ENCODE data around the gene DSG3. TPM values are rescaled to one million over a fixed set of nuclear protein-coding genes. Genes with fewer than 3 reads are reported as not detected.

The DSG3 gene
- total RNA-seq, 1 donor from 2014 or later, result 1.1 TPM

DNA sequence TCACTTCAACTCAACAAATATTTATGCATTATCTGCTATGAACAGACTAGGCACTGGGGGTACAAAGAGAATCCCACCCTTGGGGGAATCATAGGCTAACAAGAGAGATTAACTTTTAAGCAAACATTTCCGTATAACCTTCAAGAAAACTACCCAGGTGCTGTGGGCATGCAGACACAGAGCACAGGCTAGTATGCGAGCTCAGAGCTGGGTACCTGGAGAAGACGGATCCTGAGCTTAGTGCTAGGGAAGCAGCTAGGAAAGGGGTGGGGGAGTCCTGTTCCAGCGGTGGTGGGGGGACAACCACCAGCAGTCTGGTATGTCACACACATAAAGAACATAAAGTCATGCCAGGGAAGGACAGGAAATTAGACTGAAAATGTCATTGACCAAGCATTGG is 17.5 kb upstream of the DSG3 start:
- no peaks in the 10 kb centered on the region for H3K27me3 Mint-ChIP-seq
- H3K4me3 Mint-ChIP-seq, result peak overlapping the region; percentile 2
- H3K4me1 Mint-ChIP-seq (ENCODE audit: unreplicated experiment), result peaks cover 5% of the 10 kb centered on the region
- TF ChIP-seq, protein P1, sequence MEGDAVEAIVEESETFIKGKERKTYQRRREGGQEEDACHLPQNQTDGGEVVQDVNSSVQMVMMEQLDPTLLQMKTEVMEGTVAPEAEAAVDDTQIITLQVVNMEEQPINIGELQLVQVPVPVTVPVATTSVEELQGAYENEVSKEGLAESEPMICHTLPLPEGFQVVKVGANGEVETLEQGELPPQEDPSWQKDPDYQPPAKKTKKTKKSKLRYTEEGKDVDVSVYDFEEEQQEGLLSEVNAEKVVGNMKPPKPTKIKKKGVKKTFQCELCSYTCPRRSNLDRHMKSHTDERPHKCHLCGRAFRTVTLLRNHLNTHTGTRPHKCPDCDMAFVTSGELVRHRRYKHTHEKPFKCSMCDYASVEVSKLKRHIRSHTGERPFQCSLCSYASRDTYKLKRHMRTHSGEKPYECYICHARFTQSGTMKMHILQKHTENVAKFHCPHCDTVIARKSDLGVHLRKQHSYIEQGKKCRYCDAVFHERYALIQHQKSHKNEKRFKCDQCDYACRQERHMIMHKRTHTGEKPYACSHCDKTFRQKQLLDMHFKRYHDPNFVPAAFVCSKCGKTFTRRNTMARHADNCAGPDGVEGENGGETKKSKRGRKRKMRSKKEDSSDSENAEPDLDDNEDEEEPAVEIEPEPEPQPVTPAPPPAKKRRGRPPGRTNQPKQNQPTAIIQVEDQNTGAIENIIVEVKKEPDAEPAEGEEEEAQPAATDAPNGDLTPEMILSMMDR (conservative IDR thresholded peaks at IDR 0.05), result no peak
- no peaks in the 10 kb centered on the region for H3K36me3 Mint-ChIP-seq
- H3K9me3 Mint-ChIP-seq, result peaks cover 3% of the 10 kb centered on the region
- H3K27ac Mint-ChIP-seq, result peak overlapping the region; percentile 78
- no peak for DNase-seq (ENCODE audit: extremely low spot score, unreplicated experiment)

DNA sequence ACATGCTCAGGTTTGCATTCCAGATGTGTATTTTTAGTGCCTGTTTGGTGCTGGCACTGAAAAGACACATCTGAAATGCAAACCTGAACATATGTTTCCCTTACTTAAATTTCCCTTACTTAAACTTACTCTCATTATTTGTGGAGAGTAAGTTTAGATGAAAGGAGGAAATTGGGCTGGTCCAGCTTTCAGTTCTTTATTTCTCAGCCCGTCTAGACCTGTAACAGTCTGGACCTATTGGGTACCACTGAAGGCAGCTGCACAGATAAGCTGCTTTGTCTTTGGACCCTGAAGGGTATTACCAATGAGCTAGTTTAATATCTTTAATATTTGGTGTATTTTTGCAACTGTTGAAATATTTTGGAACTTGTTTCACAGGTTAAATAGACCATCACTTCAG is 17.0 kb upstream of the DSG3 start:
- no peak for DNase-seq (ENCODE audit: extremely low spot score, unreplicated experiment)
- H3K27ac Mint-ChIP-seq, result no peak overlapping the region
- no peak overlapping the region for H3K4me3 Mint-ChIP-seq
- no peaks in the 10 kb centered on the region for H3K36me3 Mint-ChIP-seq
- H3K27me3 Mint-ChIP-seq, result no peaks in the 10 kb centered on the region
- TF ChIP-seq, protein P1 (conservative IDR thresholded peaks at IDR 0.05), result no peak
- H3K9me3 Mint-ChIP-seq, result peaks cover 3% of the 10 kb centered on the region
- H3K4me1 Mint-ChIP-seq (ENCODE audit: unreplicated experiment), result peaks cover 5% of the 10 kb centered on the region

DNA sequence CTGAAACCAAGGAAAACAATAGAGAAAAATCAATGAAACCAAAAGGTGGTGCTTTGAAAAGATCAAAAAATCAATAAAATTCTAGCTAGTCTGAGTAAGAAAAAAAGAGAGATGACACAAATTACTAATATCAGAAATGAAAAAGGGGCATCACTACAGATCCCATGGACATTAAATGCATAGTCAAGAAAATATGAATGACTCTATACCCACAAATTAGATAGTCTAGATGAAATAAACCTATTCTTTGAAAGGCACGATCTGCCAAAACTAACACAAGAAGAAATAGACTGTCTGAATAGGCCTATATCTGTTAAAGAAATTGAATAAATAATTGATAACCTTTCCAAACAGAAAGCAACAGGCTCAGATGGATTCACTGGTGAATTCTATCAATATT is 15.2 kb upstream of the DSG3 start:
- Mint-ChIP-seq H3K9me3 (peaks cover 3% of the 10 kb centered on the region), H3K36me3 (no peaks in the 10 kb centered on the region), H3K4me1 (ENCODE audit: unreplicated experiment) (peaks cover 5% of the 10 kb centered on the region), H3K4me3 (no peak overlapping the region), H3K27me3 (no peaks in the 10 kb centered on the region), H3K27ac (no peak overlapping the region)
- no peak for DNase-seq (ENCODE audit: extremely low spot score, unreplicated experiment)
- TF ChIP-seq, protein P1 (conservative IDR thresholded peaks at IDR 0.05), result no peak

DNA sequence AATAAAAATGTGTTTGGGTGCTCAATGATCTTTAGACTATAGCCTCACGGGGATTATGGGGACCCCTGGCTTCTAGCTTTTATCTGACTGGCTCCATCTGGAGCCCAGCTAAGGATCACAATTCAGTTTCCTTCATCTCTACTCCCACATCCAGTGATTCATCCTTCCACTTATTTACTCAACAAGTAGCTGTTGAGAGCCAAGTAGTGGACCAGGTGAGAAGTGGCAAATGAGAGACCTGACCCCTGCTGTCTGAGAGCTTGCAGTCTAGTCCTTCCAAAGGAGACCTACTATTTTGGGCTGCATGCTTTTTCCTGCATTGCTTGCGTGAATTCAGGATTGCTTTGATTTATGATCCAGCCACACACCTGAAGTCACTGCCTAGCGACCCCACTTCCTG is 10.7 kb upstream of the DSG3 start:
- Mint-ChIP-seq H3K9me3 (no peaks in the 10 kb centered on the region), H3K4me3 (no peak overlapping the region), H3K4me1 (ENCODE audit: unreplicated experiment) (no peaks in the 10 kb centered on the region), H3K36me3 (no peaks in the 10 kb centered on the region), H3K27me3 (no peaks in the 10 kb centered on the region), H3K27ac (no peak overlapping the region)
- TF ChIP-seq, protein P1 (conservative IDR thresholded peaks at IDR 0.05), result no peak
- DNase-seq (ENCODE audit: extremely low spot score, unreplicated experiment), result no peak

DNA sequence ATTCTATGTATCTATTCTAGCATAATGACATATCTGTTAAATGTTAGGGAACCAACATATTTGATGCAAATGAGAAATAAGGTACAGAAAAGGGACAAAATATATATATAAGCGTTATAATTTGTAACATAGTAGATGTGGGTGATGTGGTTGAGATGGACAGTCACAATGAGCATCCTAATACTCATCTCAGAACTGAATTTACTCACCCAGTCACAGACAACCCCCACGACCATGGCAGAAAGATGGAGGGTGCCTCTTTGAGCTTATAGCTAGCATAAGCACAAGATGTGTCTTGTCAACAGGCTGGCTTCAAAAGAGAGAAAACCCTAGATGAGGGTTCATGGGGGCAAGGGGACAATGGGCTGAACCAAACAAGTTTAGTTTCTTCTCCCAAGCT is 9.1 kb upstream of the DSG3 start:
- no peaks in the 10 kb centered on the region for H3K9me3 Mint-ChIP-seq
- no peaks in the 10 kb centered on the region for H3K36me3 Mint-ChIP-seq
- DNase-seq (ENCODE audit: extremely low spot score, unreplicated experiment), result no peak
- H3K4me3 Mint-ChIP-seq, result no peak overlapping the region
- no peaks in the 10 kb centered on the region for H3K4me1 Mint-ChIP-seq (ENCODE audit: unreplicated experiment)
- H3K27ac Mint-ChIP-seq, result no peak overlapping the region
- no peaks in the 10 kb centered on the region for H3K27me3 Mint-ChIP-seq
- TF ChIP-seq, protein P1 (conservative IDR thresholded peaks at IDR 0.05), result no peak

DNA sequence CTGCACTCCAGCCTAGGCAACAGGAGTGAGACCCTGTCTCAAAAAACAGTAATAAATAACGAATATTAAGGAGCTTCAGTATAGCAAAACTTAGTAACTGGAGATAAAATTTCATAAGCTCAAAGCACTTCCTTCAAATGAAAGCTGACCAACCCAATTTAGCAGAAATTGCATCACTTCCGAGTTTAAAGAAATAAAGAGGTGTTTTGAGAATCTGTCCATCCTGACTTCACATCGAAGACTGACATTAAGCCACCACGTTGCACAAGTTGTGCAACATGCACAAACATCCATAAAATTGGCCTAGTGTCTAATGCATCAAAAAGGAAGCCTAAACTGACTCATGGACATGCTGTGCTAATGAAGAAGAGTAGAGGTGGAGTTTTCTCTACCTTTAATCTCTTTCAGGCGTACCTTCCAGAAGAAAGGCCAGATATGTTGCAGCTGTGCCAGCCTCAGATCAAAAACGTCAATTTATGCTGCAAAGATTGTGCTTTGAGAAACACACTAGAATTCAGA is 7.7 kb upstream of the DSG3 start:
- H3K9me3 Mint-ChIP-seq, result no peaks in the 10 kb centered on the region
- H3K36me3 Mint-ChIP-seq, result no peaks in the 10 kb centered on the region
- TF ChIP-seq, protein P1 (conservative IDR thresholded peaks at IDR 0.05), result no peak
- H3K27ac Mint-ChIP-seq, result no peak overlapping the region
- no peaks in the 10 kb centered on the region for H3K27me3 Mint-ChIP-seq
- no peak overlapping the region for H3K4me3 Mint-ChIP-seq
- H3K4me1 Mint-ChIP-seq (ENCODE audit: unreplicated experiment), result no peaks in the 10 kb centered on the region
- no peak for DNase-seq (ENCODE audit: extremely low spot score, unreplicated experiment)
